GM19099 (cell line): ENCODE results near the gene HDAC10.

ENCODE experiments used
- POLR2A ChIP-seq: IDR thresholded peaks from 3 replicates; pipeline ENCODE4 v1.6.1; 2011; ENCODE audit warnings: low read depth; ENCODE audit not compliant: insufficient read length; ENCODE audit errors: extremely low read depth

The HDAC10 gene

GRCh38 chr22:50199829-50200460 is 51.1 kb downstream of the HDAC10 start:
- TF ChIP-seq POLR2A, result no peak

GRCh38 chr22:50199251-50199721 is 51.8 kb downstream of the HDAC10 start:
- no peak for TF ChIP-seq POLR2A

- TF ChIP-seq POLR2A, result no peak
Observed at GRCh38 chr22:50198624-50199017, 52.4 kb downstream of the HDAC10 start.

- no peak for TF ChIP-seq POLR2A
Observed at GRCh38 chr22:50197856-50198623, 53.0 kb downstream of the HDAC10 start.

GRCh38 chr22:50197000-50197800 is 53.9 kb downstream of the HDAC10 start:
- no peak for TF ChIP-seq POLR2A

GRCh38 chr22:50196256-50196655 is 54.8 kb downstream of the HDAC10 start:
- no peak for TF ChIP-seq POLR2A
